DOHH2 (cell line): ENCODE data around the gene PCAT7.

Experiments used
- EZH2phosphoT487 ChIP-seq: fragments of 200-600 bp; sonication (generic); IDR thresholded peaks from 2 replicates; pipeline ENCODE4 v1.6.1; 2017; ENCODE audit warnings: borderline replicate concordance, mild to moderate bottlenecking, antibody characterized with exemption, low read length, moderate library complexity, mixed read lengths
- TF ChIP-seq, protein P1 (sequence below): fragments of 200-600 bp; sonication (generic); IDR thresholded peaks from one replicate; pipeline ENCODE4 v1.5.1; 2014; ENCODE audit warnings: antibody characterized with exemption, mild to moderate bottlenecking, low read depth, low read length; ENCODE audit not compliant: poor library complexity, severe bottlenecking

- TF ChIP-seq, protein P1, sequence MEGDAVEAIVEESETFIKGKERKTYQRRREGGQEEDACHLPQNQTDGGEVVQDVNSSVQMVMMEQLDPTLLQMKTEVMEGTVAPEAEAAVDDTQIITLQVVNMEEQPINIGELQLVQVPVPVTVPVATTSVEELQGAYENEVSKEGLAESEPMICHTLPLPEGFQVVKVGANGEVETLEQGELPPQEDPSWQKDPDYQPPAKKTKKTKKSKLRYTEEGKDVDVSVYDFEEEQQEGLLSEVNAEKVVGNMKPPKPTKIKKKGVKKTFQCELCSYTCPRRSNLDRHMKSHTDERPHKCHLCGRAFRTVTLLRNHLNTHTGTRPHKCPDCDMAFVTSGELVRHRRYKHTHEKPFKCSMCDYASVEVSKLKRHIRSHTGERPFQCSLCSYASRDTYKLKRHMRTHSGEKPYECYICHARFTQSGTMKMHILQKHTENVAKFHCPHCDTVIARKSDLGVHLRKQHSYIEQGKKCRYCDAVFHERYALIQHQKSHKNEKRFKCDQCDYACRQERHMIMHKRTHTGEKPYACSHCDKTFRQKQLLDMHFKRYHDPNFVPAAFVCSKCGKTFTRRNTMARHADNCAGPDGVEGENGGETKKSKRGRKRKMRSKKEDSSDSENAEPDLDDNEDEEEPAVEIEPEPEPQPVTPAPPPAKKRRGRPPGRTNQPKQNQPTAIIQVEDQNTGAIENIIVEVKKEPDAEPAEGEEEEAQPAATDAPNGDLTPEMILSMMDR: no peak
- no peak for TF ChIP-seq EZH2phosphoT487
These were observed 2.5 kb downstream of the PCAT7 start for GRCh38 chr9:94557376-94557775.
